WI38 (cell line): Measurements from ENCODE around the gene CD86.

Source experiments
- H3K4me3 ChIP-seq: 2 replicates; pipeline ENCODE4 v1.5.1; 2011; ENCODE audit warnings: low read depth, mild to moderate bottlenecking, control low read depth, low read length
- CTCF ChIP-seq: IDR thresholded peaks from 2 replicates; pipeline ENCODE4 v1.5.1; 2012; ENCODE audit warnings: low read depth, mild to moderate bottlenecking, control low read depth, low read length

CD86 gene

DNA sequence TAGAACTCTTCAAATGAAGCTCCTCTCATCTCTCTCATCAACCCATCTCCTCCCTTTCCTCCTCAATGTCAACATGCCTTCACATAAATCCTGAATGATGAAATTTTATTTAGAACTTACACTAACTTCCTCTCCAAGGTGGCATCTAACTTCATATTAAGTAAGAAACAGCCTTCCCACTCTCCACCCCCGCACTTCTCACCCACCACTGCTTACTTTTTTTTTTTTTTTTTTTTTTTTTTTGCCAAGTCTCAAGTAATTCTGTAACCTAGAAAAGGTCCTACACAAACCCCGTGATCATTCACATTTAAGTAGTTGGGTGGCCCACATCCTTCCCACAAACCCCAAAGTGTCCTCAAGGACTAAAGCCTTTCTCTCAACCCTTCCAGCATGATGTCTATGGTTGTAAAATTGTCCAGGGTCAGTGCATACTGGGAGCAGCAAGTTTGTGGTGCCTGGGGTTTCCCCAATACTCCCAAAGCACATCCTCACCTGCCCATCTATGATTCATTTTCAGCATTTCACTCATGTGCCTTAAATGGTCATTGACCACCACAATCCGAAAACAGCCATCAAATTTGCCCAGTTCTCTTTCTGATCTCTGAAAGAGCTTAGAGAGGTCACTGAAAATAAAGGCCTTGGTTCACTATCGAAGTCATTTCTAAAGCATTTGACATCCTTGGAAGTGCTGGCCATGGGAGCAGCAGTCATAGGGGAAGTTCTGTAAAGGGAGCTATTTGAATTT lies 47.2 kb downstream of the CD86 start:
- no peak for TF ChIP-seq CTCF
- no peak overlapping the region for H3K4me3 ChIP-seq

GRCh38 chr3:122103821-122104514 lies 48.8 kb downstream of the CD86 start:
- TF ChIP-seq CTCF = no peak
- H3K4me3 ChIP-seq = no peak overlapping the region

GRCh38 chr3:122104515-122105194 lies 49.5 kb downstream of the CD86 start:
- no peak for TF ChIP-seq CTCF

DNA sequence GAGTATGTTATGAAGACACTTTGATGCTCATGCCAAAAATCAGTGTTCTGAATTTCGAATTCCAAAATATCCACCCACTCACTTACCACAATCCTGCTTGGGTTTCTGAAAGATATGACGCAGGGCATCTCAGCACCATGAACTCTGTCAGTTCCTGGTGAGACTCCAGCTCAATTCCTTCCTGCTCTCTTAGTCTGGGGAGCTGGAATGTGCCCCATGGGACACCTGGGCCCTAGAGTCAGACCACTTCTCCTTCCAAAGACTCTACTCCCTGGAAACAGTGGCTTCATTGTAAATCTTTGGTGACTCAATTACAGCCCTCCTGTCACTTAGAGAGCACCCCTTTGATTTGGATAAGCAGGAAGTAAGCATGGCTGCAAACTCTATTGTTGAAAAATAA lies 50.5 kb downstream of the CD86 start:
- no peak for TF ChIP-seq CTCF
- H3K4me3 ChIP-seq = no peak overlapping the region

More at GRCh38 chr3:122104515-122105194, 49.5 kb downstream of the CD86 start:
- H3K4me3 ChIP-seq = no peak overlapping the region

- no peak overlapping the region for H3K4me3 ChIP-seq
- TF ChIP-seq CTCF = no peak
Measured at GRCh38 chr3:122107171-122107570, 52.0 kb downstream of the CD86 start.

DNA sequence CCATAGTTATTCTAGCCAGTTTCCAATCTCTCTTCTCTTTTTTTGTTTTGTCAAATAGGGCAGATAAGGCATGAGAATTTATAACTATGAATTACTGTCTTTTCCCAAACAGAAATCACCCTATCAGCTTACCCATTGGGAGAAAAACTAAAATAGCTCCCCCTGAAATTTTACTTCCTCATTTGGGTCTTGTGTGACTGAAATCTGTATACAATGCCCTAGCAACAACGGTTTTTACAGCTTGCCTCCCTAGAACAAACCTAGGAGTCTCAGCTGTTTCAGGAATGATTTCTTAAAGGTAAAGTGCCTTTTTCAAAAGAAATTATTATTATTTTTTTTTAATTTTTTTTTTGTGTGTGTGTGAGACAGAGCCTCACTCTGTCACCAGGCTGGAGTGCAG lies 56.8 kb downstream of the CD86 start:
- no peak for TF ChIP-seq CTCF
- no peak overlapping the region for H3K4me3 ChIP-seq

DNA sequence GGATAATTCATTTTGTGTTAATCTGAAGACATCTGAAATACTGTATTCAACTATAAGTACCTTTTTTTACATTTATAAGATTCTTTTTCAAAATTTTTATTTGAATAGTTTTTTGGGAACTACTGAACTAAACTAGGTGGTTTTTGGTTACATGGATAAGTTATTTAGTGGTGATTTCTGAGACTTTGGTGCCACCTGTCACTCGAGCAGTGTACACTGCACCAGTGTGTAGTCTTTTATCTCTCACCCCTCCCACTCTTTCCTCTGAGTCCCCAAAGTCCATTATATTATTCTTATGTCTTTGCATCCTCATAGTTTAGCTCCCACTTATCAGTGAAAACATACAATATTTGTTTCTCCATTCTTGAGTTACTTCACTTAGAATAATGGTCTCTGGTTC lies 57.6 kb downstream of the CD86 start:
- no peak overlapping the region for H3K4me3 ChIP-seq

More for the DNA sequence above, 57.6 kb downstream of the CD86 start:
- TF ChIP-seq CTCF = no peak
